DMS 273 (cell line): ENCODE data around the gene ZNF778.

Experiments used
- DNase-seq: peaks from one replicate; lab custom pipeline; 2025; ENCODE audit not compliant: unreplicated experiment; lab: John Stamatoyannopoulos, UW

The ZNF778 gene

DNA sequence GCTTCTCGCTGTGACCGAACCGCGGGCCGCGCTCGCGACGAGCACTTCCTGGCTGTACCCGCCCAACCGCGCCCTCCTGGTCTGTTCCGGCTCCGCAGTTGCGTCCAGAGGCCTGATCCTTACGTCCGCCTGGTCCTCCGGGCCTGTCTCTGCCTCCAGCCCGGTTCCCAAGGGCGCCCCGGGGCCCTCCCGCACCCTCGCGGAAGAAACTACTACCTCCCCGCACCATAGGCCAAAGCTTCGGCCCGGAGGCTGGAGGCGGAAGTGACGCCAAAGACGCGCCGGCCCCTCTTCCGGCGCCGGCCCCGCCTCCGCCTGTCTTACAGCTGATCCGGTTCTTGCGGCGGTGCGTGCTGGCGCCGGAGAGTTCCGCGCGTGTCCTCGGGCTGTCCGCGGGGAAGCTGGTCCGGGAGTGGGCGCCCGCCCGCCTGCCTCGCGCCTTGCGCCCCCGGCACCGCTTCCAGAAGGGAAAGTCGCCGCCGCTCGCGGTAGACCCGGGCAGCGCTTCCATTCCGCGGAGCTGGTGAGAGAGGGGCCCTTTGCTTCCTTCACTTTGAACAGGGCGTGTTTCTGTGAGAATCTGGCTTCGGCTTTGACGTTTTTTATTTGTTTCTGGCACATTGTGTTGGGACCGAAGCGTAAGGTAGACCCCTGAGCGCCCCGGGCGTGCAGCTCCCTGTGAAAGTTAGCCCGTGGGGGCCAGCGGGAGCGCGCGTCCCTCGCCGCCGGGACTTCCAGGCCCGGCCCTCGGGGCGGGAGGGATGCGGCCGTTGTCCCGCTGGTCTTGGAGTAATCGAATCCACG, at the start of gene ZNF778:
TSS of gene ZNF778 (plus strand) at position 316 of the 804 bp plus-strand sequence. CDS start 3,425 bp downstream, outside the sequence.
- DNase-seq = peak; percentile 93

GRCh38 chr16:89168381-89169189, 48.9 kb upstream of the ZNF778 start:
- peak; percentile 57 for DNase-seq

DNA sequence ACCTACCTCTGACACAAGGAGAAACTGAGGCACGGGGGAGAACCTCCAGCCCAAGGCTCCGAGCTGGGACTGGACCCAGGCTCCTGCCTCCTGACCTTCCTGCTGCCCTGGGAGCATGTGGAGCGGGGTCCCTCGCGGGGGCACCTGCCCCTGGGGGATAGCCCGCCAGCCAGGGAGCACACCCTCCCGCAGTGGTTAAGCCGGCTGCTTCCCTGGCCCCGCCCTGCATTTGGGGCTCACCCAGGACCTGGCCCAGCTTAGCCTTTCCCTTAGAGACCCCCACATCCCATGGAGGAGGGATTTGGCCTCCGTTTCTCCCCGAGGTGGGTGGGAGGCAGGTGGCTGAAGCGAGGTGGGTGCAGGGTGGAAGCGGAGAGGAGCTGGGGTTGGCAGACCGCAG, 47.7 kb upstream of the ZNF778 start:
- no peak for DNase-seq

DNA sequence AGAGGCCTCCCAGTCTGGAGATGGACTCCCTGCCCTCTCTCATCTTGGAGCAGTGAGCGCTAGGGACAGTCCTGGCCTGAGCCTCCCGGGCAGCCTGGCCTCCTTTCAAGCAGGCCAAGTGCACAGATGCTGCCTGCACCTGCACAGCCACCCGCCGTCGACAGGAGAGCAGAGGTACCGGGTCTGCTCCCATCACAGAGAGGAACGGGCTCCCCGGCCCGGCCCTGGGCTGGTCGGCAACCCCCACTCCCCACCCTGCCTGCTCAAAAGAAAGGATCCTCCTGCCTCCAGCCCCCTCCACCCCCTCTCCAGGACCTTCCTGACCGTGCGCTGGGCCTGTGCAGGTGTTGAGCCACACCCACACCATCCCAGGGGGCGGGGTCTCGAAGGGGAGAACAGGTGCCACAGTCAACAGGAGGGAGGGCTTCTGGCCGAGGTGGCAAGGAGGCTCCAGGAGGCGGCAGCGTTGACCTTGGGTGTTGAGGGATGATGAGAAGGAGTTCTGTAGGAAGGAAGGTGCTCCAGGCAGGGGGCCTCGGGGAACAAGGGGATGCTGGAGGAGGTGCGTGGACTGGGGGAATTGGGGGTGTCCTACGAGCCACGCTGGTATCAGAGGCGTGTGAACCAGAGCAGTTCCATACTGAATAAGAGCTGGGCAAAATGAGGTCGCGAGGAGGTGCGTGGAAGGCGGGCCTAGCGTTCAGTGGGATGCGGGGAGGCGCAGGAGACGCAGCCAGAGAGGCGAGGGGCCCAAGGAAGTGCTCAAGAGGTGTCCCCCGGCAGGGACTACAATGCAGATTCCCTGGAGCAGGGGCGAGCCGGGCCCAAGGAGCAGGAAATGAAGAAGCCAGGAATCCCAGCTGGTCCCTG, 46.9 kb upstream of the ZNF778 start:
- DNase-seq = peak; percentile 64

DNA sequence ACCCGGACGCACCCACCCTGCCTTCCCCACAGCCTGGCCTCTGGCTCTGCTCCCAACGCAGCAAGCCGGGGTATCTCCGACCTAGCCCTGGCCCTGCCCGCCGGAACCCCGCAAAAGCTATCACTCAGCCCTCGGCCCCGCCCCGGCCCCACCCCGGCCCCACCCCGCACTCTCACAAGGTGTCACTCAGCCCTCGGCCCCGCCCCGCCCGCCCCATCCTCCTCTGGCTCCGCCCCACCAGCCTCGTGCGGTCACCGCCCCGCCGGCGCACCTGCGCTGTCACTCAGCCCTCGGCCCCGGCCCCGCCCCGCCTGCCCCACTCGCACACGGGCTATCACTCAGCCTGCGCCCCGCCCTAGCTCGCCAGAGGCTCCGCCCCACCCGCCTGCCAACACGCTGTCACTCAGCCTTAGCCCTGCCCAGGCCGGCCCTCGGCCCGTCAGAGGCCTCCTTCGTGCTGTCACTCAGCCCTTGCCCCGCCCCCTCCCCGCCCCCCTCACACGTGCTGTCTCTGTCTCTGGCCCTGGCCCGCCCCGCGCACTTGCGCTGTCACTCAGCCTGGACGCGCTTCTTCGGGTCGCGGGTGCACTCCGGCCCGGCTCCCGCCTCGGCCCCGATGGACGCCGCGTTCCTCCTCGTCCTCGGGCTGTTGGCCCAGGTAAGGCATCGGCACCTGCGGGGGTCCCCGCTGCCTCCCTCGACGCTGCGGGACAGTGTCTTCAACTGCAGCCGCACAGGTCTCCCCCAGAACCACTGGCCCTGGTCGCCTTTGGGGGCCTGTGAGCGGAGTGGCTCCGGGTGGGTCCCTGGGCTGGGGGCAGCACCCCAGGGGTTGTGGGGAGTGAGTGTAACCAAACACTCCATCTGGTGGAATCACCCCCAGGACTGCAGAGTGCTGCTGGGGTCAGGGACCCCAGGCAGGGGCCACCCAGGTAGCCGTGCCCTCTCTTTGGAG, 46.0 kb upstream of the ZNF778 start, which contains the start of gene CDH15:
TSS of gene CDH15 (plus strand) at position 533 of the 955 bp plus-strand sequence. CDS start at position 617, 84 bp downstream.
- DNase-seq = peak; percentile 98

GRCh38 chr16:89172171-89172527, 45.4 kb upstream of the ZNF778 start:
- no peak for DNase-seq

- no peak for DNase-seq
These were observed 44.9 kb upstream of the ZNF778 start for GRCh38 chr16:89172528-89173173.

DNA sequence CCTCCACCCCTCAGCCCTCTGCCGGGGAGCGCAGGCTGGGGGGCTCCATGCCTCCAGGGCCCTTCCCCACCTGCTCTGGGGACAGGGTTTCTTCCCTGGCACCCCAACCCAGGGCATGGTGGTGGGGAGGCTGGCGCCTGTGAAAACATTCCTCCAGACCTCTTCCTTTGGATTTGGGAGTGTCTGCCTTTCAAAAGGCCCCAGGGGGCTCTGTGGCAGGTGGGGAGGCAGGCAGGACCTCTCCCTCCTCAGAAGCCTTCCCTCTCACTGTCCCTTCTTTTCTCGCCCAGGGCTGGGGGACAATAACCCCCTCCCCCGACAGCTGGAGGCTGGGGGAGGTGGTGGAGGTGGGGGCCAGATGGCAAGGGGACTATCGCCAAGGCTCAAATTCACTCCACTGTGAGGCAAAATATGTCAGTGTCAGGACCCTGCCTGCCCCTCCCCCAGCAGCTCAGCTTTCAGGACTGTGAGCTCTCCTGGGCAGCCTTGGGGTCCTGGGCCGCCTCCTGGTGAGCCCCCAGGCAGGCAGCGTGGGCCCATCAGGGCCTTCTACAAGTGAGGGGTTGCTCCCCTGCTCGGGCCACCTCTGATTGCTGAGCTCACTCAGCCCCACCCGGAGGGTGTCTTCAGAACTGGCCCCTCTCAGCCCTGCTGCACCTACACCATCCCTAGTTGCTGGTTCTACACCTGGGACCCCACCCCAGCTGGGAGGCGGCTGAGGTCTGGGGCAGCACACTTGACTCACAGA, 44.2 kb upstream of the ZNF778 start:
- peak; percentile 86 for DNase-seq

- peak; percentile 51 for DNase-seq
These were observed 43.3 kb upstream of the ZNF778 start for GRCh38 chr16:89174055-89174827.

- peak; percentile 59 for DNase-seq
These were observed 42.6 kb upstream of the ZNF778 start for GRCh38 chr16:89174877-89175276.

DNA sequence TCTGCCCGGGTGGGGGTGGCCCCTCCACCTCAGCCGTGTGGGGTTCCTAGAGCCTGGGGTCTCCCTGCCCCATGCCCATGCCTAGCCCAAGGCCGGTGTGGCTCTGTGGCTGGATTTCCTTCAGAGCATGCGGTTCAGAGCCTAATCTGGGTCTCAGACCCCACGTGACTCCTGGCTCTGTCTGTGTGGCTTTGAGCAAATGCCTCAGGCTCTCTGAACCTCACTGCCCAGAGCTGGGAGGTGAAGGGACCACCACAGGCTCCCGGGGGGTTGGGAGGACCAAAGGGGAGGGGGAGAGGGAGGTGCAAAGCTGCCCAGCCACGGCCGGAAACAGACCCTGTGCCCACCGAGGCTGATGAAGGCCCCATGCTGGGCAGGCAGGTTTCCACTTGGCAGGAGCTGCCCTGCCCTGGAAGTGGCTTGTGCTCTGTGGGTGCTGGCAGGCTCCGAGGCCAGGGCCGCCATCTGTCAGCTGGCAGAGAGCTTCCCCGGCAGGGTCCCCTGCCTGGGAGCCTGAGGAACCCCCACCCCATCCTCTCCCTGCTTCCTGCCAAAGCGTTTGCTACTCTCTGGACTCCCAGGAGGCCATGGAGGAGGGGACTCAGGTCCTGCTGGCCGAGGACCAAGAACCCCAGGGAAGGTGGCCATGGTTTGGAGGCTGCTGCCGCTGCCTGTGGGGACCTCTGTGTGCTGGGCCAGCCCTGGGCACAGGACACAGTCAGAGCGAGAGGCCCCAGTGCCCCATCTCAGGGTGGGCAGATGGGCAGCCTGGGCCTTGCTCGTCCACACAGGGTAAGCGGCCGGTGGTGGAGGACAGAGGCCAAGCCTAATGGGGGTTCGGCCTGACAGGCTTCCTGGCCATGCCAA, 42.0 kb upstream of the ZNF778 start:
- peak; percentile 92 for DNase-seq

- DNase-seq = peak; percentile 81
These were observed 41.3 kb upstream of the ZNF778 start for GRCh38 chr16:89176147-89176690.

GRCh38 chr16:89176717-89177116, 40.8 kb upstream of the ZNF778 start:
- DNase-seq = no peak

GRCh38 chr16:89177501-89177900, 40.0 kb upstream of the ZNF778 start:
- no peak for DNase-seq

DNA sequence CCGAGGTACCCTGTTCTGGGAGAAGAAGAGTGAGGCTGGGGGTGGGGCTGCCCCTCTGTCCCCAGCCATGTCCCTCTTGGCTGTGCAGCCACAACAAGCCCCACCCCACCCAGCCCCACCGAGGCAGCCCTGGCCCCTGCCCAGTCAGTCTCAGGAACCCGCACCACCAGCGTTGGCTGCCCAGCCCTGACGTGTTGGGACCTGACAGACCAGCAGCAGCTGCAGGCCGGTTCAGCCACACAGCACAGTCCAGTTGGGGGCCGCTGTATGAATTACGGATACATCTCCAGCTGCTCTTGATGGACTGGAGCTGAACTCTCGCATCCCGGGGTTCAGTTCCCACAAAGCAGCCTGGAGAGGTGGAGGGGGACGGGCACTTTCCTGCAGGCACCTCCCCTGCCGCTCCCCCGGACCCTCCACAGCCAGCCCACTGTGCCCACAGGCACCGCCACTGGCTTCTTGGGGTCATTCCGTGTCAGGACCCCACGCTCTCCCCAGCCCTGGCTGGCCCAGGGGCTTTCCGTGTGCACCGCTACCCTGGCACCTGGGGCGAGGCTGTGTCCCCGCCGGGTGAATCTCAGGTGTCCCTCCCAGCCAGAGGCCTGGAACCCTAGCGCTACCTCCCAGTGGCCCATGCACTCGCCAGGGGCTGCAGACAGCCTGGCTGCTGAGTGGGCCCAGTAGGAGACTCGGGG, 38.9 kb upstream of the ZNF778 start:
- no peak for DNase-seq

DNA sequence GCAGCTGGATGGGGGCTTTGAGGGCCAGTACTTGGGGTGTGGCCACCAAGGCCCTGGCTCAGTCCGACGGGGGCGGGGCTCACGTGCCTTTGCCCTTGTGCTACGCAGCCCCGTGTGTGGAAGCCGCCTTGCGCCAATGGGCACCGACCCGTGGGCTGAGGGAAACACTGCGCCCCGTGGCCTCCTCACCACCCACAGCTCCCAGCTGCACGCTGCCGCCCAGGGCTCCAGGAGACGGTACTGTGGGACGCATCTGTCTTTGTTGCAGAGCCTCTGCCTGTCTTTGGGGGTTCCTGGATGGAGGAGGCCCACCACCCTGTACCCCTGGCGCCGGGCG, 38.4 kb upstream of the ZNF778 start:
- no peak for DNase-seq
